Articular chondrocyte of knee joint (primary cell): ENCODE measurements around the gene SYTL4. TPM values are rescaled to one million over a fixed set of nuclear protein-coding genes. Genes with fewer than 3 reads are reported as not detected.

Source experiments
- total RNA-seq: library from RNA; depleted of rRNA; stranded (reverse); fragments of >200 nt; gene quantifications from 2 replicates; pipeline ENCODE4 v1.2.3, GENCODE V29; 2012

Gene SYTL4
- 3.0 and 4.0 TPM in 2 replicates for total RNA-seq

DNA sequence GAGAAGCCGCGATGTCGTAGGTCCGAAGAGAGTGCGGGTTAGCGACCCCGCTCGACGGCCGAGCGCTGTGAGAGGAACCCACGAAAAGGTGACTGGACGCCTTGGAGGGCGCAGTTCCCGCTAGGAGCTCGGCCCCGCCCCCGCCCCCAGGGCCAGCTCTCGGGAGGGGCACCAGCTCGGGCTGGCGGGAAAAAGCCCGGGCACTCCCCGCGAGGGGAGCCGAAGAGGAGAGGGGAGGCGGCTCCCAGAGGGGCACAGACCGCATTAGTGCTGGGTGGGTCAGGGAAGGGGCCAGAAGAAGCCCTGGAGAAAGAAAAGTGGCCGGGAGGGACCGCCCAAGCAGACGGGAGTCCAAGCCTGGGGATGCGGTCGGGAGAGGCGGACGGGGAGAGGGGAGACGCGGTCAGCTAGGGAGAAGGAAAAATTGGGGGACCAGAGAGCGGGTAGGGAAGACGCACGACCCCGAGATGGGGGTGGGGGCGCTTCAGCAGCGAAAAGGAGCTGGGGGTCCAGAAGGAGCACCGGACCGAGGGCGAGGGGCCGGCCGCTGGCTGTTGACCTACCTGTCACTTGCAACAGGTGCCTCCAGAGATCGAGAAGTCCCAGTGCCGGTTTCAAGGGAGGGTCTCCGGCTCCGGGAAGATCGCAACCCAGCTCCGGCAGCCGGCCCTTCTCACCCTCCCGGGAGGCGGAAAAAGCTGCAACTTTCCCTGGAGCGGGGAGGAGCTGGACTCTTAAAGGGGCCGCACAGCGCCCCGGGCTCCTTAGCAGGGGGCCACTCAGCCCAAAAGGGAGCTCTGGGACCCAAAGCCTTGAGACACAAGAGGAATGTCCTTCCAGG, at the start of gene SYTL4:
TSS of gene SYTL4 (minus strand) at position 681 of the 841 bp plus-strand sequence. CDS start 30,084 bp downstream, outside the sequence.

DNA sequence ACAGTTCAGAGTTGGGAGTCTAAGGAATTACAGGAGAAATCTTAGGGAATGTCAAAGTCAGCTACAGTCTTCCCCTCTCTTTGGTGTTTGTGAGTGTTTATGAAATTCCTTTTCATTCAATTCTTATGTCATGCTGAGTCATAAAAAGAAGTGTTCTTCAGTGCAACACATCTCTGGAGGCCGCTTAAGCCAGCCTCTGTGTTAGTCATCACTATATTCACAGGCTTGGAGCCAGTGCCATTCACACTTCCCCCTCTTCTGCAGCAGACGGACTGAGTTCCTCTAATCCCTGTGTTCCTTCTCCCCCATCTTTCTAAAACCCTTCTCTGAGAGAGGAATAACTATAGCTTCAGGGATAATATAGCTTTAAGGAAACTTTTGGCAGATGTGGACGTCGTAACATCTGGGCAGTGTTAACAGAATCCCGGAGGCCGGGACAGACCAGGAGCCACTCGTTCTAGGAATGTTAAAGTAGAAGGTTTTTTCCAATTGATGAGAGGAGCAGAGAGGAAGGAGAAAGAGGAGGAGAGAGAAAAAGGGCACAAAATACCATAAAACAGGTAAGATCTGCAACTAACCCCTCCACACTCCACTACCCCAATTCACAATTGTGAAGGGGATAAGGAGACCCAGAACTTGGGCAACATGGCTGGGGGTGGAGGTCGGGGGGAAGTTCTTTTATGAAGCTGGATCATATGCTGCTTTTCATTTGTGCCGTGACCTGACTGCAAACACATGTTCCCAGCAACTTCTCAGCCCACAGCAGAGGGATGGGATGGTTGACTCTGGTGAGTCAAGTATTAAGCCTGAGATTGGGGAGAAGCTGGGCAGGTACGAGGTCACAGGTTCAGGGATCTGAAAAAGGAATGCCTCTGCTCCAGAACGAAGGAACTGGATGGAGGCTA, 87.7 kb downstream of the SYTL4 start, which contains the start of gene SRPX2:
TSS of gene SRPX2 (plus strand) at position 244 of the 905 bp plus-strand sequence. CDS start 2,124 bp downstream, outside the sequence.

DNA sequence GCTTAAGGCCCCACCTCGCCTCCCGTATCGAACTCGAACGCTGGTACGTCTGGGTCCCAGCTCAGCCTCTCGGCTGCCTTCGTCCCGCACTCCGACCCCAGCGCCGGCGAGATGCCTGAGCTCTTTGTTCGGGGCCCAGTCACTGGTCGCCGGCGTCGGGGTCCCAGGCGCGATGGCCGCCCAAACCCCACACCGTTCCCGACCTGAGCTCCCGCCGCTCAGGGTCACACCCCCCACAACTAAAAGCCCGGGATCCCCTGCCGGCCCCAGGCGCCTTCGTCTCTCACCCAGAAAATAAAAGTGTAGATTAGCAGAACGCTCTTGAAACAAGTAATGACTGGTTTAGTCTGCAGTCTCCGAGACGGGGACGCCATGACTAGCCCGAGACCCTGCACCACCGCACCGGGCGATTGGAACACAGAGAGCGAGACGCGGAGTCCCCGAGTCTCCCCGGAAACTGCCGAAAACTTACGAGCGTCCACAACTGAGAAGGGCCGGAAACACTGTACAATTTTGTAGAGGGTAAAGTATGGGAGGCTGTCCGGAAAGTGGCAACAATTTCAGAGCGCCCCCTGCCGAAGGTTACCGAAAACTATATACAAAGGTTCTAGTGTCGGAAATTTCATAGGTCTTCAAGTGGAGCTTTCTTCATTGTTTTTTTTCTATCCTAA, 95.5 kb downstream of the SYTL4 start, which contains the start of gene TSPAN6:
TSS of gene TSPAN6 (minus strand) at position 486 of the 671 bp plus-strand sequence. CDS start at position 374, 112 bp downstream.

Other genes with a start within 250 kb of the SYTL4 start
- gene TNMD, start 147.2 kb downstream of the SYTL4 start, total RNA-seq, result not detected in 2 replicates
- 45.2 and 47.7 TPM in 2 replicates for gene TSPAN6, start 95.3 kb downstream of the SYTL4 start, total RNA-seq
- 28.4 and 36.2 TPM in 2 replicates for gene SRPX2, start 87.9 kb downstream of the SYTL4 start, total RNA-seq
- gene CSTF2, start 88.3 kb upstream of the SYTL4 start, total RNA-seq, result 7.6 and 9.8 TPM in 2 replicates
- not detected in 2 replicates for gene NOX1, start 142.2 kb upstream of the SYTL4 start, total RNA-seq
- 0.11 TPM in 1 of 2 replicates, not detected in the other for gene XKRX, start 196.8 kb upstream of the SYTL4 start, total RNA-seq
- not detected in 2 replicates for gene ARL13A, start 237.6 kb upstream of the SYTL4 start, total RNA-seq